GM18520 (cell line): ENCODE results near the gene BRSK2.
"Not testable (repeated sequence)": the region's sequence is repeated elsewhere in the genome, so short reads cannot be mapped to it uniquely, and the experiment has no call there.

Experiments
- ATAC-seq: cut with Tn5 transposase; IDR thresholded peaks from one replicate; pipeline ENCODE4 v1.9.1; 2021; ENCODE audit not compliant: unreplicated experiment

BRSK2 gene

GRCh38 chr11:1509626-1510255 is 120.0 kb downstream of the BRSK2 start:
- no peak for ATAC-seq

GRCh38 chr11:1510351-1510750 is 120.6 kb downstream of the BRSK2 start:
- ATAC-seq: not testable (repeated sequence)

DNA sequence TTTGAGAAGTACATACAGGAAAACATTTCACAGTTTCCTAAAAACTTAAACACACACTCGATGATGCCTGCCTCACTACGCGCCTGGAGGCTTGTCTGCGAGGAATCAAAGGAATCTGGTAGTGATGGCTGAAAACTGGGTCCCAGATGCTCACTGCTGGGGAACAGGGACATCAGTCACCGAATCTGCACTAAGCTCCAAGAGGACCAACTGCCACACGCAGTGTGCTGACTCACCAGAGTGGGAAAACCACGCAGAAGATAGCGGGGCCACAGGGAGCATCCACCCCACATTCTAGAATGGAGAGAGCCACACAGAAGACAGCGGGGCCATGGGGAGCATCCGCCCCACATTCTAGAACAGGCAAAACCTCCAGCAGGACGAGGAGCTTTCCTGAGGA is 121.2 kb downstream of the BRSK2 start:
- ATAC-seq: no peak

DNA sequence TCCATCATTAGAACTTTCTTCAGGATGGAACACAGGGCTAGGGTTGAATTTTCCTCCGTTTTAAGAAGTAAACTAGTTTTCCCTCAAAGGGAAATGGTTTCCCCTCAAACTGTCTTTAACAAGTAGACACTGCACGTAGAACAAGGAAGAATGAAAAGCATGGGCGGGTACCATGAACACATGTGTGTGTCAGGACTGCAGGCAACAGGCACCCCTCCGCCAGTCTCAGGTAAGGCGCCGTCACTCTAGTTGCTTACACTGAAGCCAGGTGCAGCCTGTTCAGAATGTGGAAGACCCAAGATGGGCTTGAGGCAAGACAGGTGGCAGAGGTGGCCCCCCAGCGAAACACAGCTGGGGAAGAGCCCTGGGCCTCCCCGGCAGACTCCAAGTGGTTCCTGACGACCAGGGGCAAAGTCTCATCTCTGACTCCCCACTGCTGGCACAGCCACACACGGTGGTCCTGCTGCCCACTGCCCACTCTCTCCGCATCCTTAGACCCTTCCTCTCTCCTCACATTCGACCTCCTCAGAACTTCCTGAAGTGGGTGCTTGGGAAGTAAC is 122.3 kb downstream of the BRSK2 start:
- no peak for ATAC-seq
